ENCODE data around the gene PHYH.

GRCh38 chr10:13272164-13272571, 27.7 kb downstream of the PHYH start:
- TF ChIP-seq GATA2 (IDR thresholded peaks at IDR 0.05; ENCODE audit: low read depth, low read length) (no peak), GATA3 (IDR thresholded peaks at IDR 0.05; ENCODE audit: low read depth, low read length) (no peak)
